ENCODE measurements around the gene SLC5A6. TPM values are rescaled to one million over a fixed set of nuclear protein-coding genes. Genes with fewer than 3 reads are reported as not detected.

SLC5A6 gene
- 10 to 100 TPM; 21.9 to 25.1 TPM for total RNA-seq
- 10 to 100 TPM; 18.9 to 21.7 TPM for polyA plus RNA-seq

DNA sequence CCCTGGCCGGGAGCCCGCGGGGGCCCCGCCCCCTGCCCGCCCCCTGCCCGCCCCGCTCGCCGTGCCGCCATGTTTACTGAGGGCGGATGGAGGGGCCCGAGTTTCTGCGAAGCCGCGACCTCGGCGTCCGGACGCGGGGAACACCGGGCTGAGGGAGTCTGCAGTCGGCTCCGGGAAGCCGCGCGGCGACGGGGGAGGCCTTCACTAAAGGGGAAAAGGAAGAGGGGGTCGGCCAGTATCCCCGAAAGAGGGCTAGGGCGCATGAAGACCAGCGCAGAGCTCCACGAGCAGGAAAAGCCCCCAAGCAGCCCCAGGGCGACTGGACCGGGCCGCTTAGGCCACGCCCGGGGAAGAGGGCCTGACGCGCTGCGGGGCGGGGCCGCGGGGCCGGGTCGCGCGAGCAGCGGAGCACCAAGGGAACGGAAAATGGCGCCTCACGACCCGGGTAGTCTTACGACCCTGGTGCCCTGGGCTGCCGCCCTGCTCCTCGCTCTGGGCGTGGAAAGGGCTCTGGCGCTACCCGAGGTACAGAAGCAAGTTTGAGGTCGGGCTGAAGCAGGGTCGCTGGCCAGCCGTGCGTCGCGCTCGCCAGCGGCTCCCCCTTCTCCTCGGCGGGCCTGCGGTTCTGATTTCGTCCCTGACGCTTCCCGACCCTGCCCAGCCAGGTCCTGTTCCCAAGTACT is at the start of gene SLC5A6, which contains the start of gene ATRAID:
SLC5A6 (minus strand) TSS at position 326 of the 683 bp plus-strand sequence. CDS start 4,618 bp downstream, outside the sequence.
ATRAID (plus strand) TSS at position 99 of the 683 bp plus-strand sequence; CDS start at position 427, 328 bp downstream.
- Mint-ChIP-seq H3K9me3 (peaks cover 0 to 2% (median 0%) of the 10 kb centered on the region in 8 donors), H3K4me3 (peak within 1 kb of the TSS; percentile 95 to 100 (median 100)), H3K4me1 (peaks cover 23 to 37% (median 31%) of the 10 kb centered on the region in 4 donors), H3K27me3 (no peaks in the 10 kb centered on the region), H3K27ac (peak within 1 kb of the TSS; percentile 97 to 100 (median 100)), H3K36me3 (peaks cover 6 to 48% of the 10 kb centered on the region in 2 donors)
- POLR2A ChIA-PET (ENCODE audit: partially characterized antibody), result interaction anchor here (0.6 to 2.7 kb wide), 15 partner anchors 8 to 452 kb away, joined by 3 to 14 read pairs (median 4); partner anchors contain the start of genes AGBL5, KHK, OST4 and PREB
- peaks cover 22% of the 10 kb centered on the region for H3K4me1 ChIP-seq (ENCODE audit: insufficient read depth, low read length)
- H3K4me3 ChIP-seq (ENCODE audit: low read length in 2 of 2), result peak within 1 kb of the TSS; percentile 71 to 94
- no peaks in the 10 kb centered on the region for H3K27me3 ChIP-seq (ENCODE audit: insufficient read depth, low read length)
- intact Hi-C loops (cut with micrococcal nuclease), result loop anchor here (1.0 to 10.0 kb wide), 6 partner anchors 78 to 1847 kb away; partner anchors contain the start of genes EIF2B4, KHK, NRBP1 and PPM1G
- peak; percentile 89 to 93 (median 92) for DNase-seq
- CTCF ChIA-PET (ENCODE audit: partially characterized antibody), result no interaction called here
- H3K27ac ChIP-seq (ENCODE audit: low read depth, low read length), result peak within 1 kb of the TSS; percentile 99
- H3K9me3 ChIP-seq (ENCODE audit: control insufficient read depth in 1 of 2, low read length in 2 of 2), result no peaks in the 10 kb centered on the region
- H3K36me3 ChIP-seq (ENCODE audit: insufficient read depth, low read length), result peaks cover 18% of the 10 kb centered on the region

DNA sequence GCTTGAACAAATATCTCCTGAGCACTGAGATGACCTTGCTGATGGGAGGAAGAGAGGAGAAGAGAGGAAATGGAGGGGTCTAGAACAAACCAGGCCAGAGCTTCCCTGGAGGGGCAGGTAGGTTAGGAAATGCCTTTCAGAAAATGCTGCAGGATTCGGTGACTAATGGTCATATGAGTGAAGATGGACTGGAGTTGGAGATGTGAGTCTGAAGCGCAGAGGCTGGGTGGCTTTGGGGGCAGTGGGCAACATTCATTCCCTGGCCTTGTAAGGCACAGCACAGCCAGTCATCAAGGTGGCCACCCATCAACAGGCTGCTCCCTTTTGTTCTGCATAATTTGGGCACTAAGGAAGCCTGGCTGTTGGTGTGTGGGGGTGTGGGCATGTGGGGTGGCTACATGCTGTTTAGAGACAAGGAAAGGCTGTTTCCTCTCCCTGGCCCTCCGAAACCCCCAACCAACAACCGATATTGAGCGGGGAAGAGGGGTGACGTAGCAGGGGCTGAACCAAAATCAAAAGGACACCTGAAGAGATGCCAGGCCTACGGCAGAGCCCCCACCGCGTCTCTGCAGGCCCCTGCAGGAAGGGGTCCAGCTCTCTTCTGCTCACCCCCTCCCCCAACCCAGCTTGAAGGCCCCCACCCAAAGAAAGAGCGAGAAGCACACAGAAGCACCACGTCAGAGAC is 49.3 kb upstream of the SLC5A6 start:
- Histone ChIP-seq H3K4me3 (ENCODE audit: low read length in 2 of 2) (peak overlapping the region in 1 of 2 donors; percentile 35), H3K9me3 (ENCODE audit: control insufficient read depth in 1 of 2, low read length in 2 of 2) (no peaks in the 10 kb centered on the region), H3K4me1 (ENCODE audit: insufficient read depth, low read length) (peaks cover 23% of the 10 kb centered on the region), H3K36me3 (ENCODE audit: insufficient read depth, low read length) (no peaks in the 10 kb centered on the region), H3K27me3 (ENCODE audit: insufficient read depth, low read length) (peaks cover 50% of the 10 kb centered on the region), H3K27ac (ENCODE audit: low read depth, low read length) (no peak overlapping the region)
- no peak for DNase-seq
- Mint-ChIP-seq H3K4me3 (peak overlapping the region; percentile 53 to 84 (median 73)), H3K4me1 (peaks cover 23 to 38% (median 25%) of the 10 kb centered on the region in 4 donors), H3K36me3 (peaks cover 0 to 3% of the 10 kb centered on the region in 2 donors), H3K9me3 (peaks cover 0 to 2% (median 0%) of the 10 kb centered on the region in 8 donors), H3K27me3 (peaks cover 49 to 60% of the 10 kb centered on the region in 2 donors), H3K27ac (peak overlapping the region in 3 of 7 donors; percentile 30 to 71 (median 49))
- intact Hi-C loops (cut with micrococcal nuclease), result loop anchor here (5.0 kb wide), 1 partner anchor 44 kb away; the partner anchor contains the start of gene CAD
- ChIA-PET POLR2A (ENCODE audit: partially characterized antibody) (no interaction called here), CTCF (ENCODE audit: partially characterized antibody) (no interaction called here)

GRCh38 chr2:27258051-27258450 is 46.0 kb upstream of the SLC5A6 start:
- intact Hi-C loops (cut with micrococcal nuclease), result no loop called here
- ChIA-PET CTCF (ENCODE audit: partially characterized antibody) (no interaction called here), POLR2A (ENCODE audit: partially characterized antibody) (no interaction called here)
- peaks cover 41 to 52% of the 10 kb centered on the region in 2 donors for H3K27me3 Mint-ChIP-seq
- peaks cover 0 to 2% (median 0%) of the 10 kb centered on the region in 8 donors for H3K9me3 Mint-ChIP-seq
- Histone ChIP-seq H3K4me1 (ENCODE audit: insufficient read depth, low read length) (peaks cover 6% of the 10 kb centered on the region), H3K27ac (ENCODE audit: low read depth, low read length) (no peak overlapping the region), H3K4me3 (ENCODE audit: low read length in 2 of 2) (no peak overlapping the region), H3K36me3 (ENCODE audit: insufficient read depth, low read length) (no peaks in the 10 kb centered on the region), H3K9me3 (ENCODE audit: control insufficient read depth in 1 of 2, low read length in 2 of 2) (no peaks in the 10 kb centered on the region), H3K27me3 (ENCODE audit: insufficient read depth, low read length) (peaks cover 38% of the 10 kb centered on the region)
- H3K36me3 Mint-ChIP-seq, result no peaks in the 10 kb centered on the region
- no peak for DNase-seq
- H3K4me1 Mint-ChIP-seq, result peaks cover 4 to 19% (median 8%) of the 10 kb centered on the region in 4 donors
- H3K27ac Mint-ChIP-seq, result no peak overlapping the region
- no peak overlapping the region for H3K4me3 Mint-ChIP-seq

DNA sequence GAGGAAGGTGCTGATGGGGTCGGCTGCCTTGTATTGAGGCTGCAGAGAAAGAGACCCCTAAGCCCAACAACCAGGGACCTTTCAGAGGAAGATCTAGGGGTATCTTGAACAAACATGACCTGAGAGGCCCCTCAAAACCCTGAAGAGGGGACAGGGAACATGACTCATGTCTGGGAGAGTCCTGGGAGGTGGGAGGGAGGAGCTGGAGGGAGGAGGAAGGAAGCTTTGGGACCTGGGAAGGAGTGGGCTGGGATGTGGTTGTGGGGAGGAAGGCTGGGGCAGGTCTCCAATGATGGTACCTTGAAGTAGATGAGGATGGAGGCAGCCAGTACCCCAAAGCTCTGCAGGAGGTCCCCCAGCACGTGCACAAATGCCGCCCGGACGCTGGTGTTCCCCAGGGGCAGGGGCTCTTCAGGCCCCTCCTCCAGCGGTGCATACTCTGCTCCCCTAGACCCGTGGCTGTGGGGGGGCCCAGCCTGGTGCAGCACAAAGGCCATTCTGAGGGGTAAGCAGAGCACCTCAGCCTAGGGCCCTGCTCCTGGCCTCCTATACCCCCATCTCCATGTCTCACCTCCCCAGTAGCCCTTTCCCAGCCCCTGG is 44.9 kb upstream of the SLC5A6 start:
- peaks cover 41 to 52% of the 10 kb centered on the region in 2 donors for H3K27me3 Mint-ChIP-seq
- H3K36me3 Mint-ChIP-seq, result no peaks in the 10 kb centered on the region
- intact Hi-C loops (cut with micrococcal nuclease), result no loop called here
- H3K27ac ChIP-seq (ENCODE audit: low read depth, low read length), result no peak overlapping the region
- H3K4me1 Mint-ChIP-seq, result peaks cover 4 to 17% (median 7%) of the 10 kb centered on the region in 4 donors
- H3K9me3 Mint-ChIP-seq, result peaks cover 0 to 2% (median 0%) of the 10 kb centered on the region in 8 donors
- no peaks in the 10 kb centered on the region for H3K36me3 ChIP-seq (ENCODE audit: insufficient read depth, low read length)
- no peak overlapping the region for H3K4me3 Mint-ChIP-seq
- no peak overlapping the region for H3K4me3 ChIP-seq (ENCODE audit: low read length in 2 of 2)
- POLR2A ChIA-PET (ENCODE audit: partially characterized antibody), result no interaction called here
- H3K27me3 ChIP-seq (ENCODE audit: insufficient read depth, low read length), result peaks cover 37% of the 10 kb centered on the region
- peaks cover 6% of the 10 kb centered on the region for H3K4me1 ChIP-seq (ENCODE audit: insufficient read depth, low read length)
- DNase-seq, result no peak
- no peak overlapping the region for H3K27ac Mint-ChIP-seq
- CTCF ChIA-PET (ENCODE audit: partially characterized antibody), result no interaction called here
- no peaks in the 10 kb centered on the region for H3K9me3 ChIP-seq (ENCODE audit: control insufficient read depth in 1 of 2, low read length in 2 of 2)

GRCh38 chr2:27255660-27256059 is 43.6 kb upstream of the SLC5A6 start:
- Mint-ChIP-seq H3K4me3 (no peak overlapping the region), H3K27me3 (peaks cover 36 to 50% of the 10 kb centered on the region in 2 donors), H3K4me1 (peaks cover 0 to 4% (median under 1%) of the 10 kb centered on the region in 4 donors), H3K36me3 (no peaks in the 10 kb centered on the region), H3K9me3 (no peaks in the 10 kb centered on the region), H3K27ac (no peak overlapping the region)
- Histone ChIP-seq H3K9me3 (ENCODE audit: control insufficient read depth in 1 of 2, low read length in 2 of 2) (no peaks in the 10 kb centered on the region), H3K27me3 (ENCODE audit: insufficient read depth, low read length) (peaks cover 25% of the 10 kb centered on the region), H3K4me1 (ENCODE audit: insufficient read depth, low read length) (no peaks in the 10 kb centered on the region), H3K27ac (ENCODE audit: low read depth, low read length) (no peak overlapping the region), H3K4me3 (ENCODE audit: low read length in 2 of 2) (no peak overlapping the region), H3K36me3 (ENCODE audit: insufficient read depth, low read length) (no peaks in the 10 kb centered on the region)
- DNase-seq, result no peak
- ChIA-PET POLR2A (ENCODE audit: partially characterized antibody) (no interaction called here), CTCF (ENCODE audit: partially characterized antibody) (interaction anchor here (0.9 kb wide), 1 partner anchor 10 kb away, joined by 3 read pairs; no protein-coding TSS in a partner anchor)
- intact Hi-C loops (cut with micrococcal nuclease), result no loop called here

- POLR2A ChIA-PET (ENCODE audit: partially characterized antibody), result no interaction called here
- Histone ChIP-seq H3K4me3 (ENCODE audit: low read length in 2 of 2) (no peak overlapping the region), H3K9me3 (ENCODE audit: control insufficient read depth in 1 of 2, low read length in 2 of 2) (no peaks in the 10 kb centered on the region), H3K4me1 (ENCODE audit: insufficient read depth, low read length) (no peaks in the 10 kb centered on the region), H3K36me3 (ENCODE audit: insufficient read depth, low read length) (no peaks in the 10 kb centered on the region), H3K27ac (ENCODE audit: low read depth, low read length) (no peak overlapping the region), H3K27me3 (ENCODE audit: insufficient read depth, low read length) (peaks cover 21% of the 10 kb centered on the region)
- Mint-ChIP-seq H3K4me1 (peaks cover 0 to 1% (median 0%) of the 10 kb centered on the region in 4 donors), H3K4me3 (no peak overlapping the region), H3K27ac (no peak overlapping the region), H3K27me3 (peaks cover 31 to 45% of the 10 kb centered on the region in 2 donors), H3K9me3 (no peaks in the 10 kb centered on the region), H3K36me3 (no peaks in the 10 kb centered on the region)
- no peak for DNase-seq
- CTCF ChIA-PET (ENCODE audit: partially characterized antibody), result no interaction called here
- intact Hi-C loops (cut with micrococcal nuclease), result no loop called here
Measured at GRCh38 chr2:27255187-27255586, 43.1 kb upstream of the SLC5A6 start.
